Brain microvascular endothelial cell (primary cell): ENCODE measurements around the gene HLCS.

ENCODE experiments used
- DNase-seq: peaks from one replicate; pipeline ENCODE4 v3.0.0-alpha.2; 2020
- H3K27ac ChIP-seq: fragments of 250-450 bp; sonication (Bioruptor Pico); 2 replicates; pipeline ENCODE4 v1.5.1; 2020; ENCODE audit warnings: mild to moderate bottlenecking, moderate library complexity
- H3K27me3 ChIP-seq: fragments of 250-450 bp; sonication (Bioruptor Pico); replicated peaks from 2 replicates; pipeline ENCODE4 v1.5.1; 2020; ENCODE audit warnings: mild to moderate bottlenecking
- H3K36me3 ChIP-seq: fragments of 250-450 bp; sonication (Bioruptor Pico); replicated peaks from 2 replicates; pipeline ENCODE4 v1.5.1; 2020; ENCODE audit warnings: mild to moderate bottlenecking
- H3K4me3 ChIP-seq: 2 replicates; pipeline ENCODE4 v1.5.1; 2011; ENCODE audit warnings: low read depth, mild to moderate bottlenecking, control low read depth, low read length, moderate library complexity
- in situ Hi-C: cut with HindIII; loops from 2 replicates; pipeline ENCODE4 v1.10.0; 2017; ENCODE audit warnings: low sequenced_read_pairs, low pct_ligation_motif_present
- TF ChIP-seq, protein P1 (sequence below): IDR thresholded peaks from 2 replicates; pipeline ENCODE4 v1.5.1; 2011; ENCODE audit warnings: low read depth, mild to moderate bottlenecking, moderate library complexity, low read length, control low read depth, inconsistent platforms; ENCODE audit errors: missing control alignments

The HLCS gene

GRCh38 chr21:36863260-36863659 is 103.2 kb downstream of the HLCS start:
- Histone ChIP-seq H3K27me3 (no peaks in the 10 kb centered on the region), H3K27ac (no peak overlapping the region), H3K4me3 (no peak overlapping the region), H3K36me3 (no peaks in the 10 kb centered on the region)
- in situ Hi-C loops = no loop called here
- no peak for DNase-seq
- TF ChIP-seq, protein P1, sequence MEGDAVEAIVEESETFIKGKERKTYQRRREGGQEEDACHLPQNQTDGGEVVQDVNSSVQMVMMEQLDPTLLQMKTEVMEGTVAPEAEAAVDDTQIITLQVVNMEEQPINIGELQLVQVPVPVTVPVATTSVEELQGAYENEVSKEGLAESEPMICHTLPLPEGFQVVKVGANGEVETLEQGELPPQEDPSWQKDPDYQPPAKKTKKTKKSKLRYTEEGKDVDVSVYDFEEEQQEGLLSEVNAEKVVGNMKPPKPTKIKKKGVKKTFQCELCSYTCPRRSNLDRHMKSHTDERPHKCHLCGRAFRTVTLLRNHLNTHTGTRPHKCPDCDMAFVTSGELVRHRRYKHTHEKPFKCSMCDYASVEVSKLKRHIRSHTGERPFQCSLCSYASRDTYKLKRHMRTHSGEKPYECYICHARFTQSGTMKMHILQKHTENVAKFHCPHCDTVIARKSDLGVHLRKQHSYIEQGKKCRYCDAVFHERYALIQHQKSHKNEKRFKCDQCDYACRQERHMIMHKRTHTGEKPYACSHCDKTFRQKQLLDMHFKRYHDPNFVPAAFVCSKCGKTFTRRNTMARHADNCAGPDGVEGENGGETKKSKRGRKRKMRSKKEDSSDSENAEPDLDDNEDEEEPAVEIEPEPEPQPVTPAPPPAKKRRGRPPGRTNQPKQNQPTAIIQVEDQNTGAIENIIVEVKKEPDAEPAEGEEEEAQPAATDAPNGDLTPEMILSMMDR = no peak

GRCh38 chr21:36861595-36862323 is 104.7 kb downstream of the HLCS start:
- H3K4me3 ChIP-seq = no peak overlapping the region
- H3K27me3 ChIP-seq = no peaks in the 10 kb centered on the region
- in situ Hi-C loops = no loop called here
- TF ChIP-seq, protein P1 = no peak
- H3K27ac ChIP-seq = peak overlapping the region; percentile 72
- no peak for DNase-seq
- H3K36me3 ChIP-seq = no peaks in the 10 kb centered on the region

DNA sequence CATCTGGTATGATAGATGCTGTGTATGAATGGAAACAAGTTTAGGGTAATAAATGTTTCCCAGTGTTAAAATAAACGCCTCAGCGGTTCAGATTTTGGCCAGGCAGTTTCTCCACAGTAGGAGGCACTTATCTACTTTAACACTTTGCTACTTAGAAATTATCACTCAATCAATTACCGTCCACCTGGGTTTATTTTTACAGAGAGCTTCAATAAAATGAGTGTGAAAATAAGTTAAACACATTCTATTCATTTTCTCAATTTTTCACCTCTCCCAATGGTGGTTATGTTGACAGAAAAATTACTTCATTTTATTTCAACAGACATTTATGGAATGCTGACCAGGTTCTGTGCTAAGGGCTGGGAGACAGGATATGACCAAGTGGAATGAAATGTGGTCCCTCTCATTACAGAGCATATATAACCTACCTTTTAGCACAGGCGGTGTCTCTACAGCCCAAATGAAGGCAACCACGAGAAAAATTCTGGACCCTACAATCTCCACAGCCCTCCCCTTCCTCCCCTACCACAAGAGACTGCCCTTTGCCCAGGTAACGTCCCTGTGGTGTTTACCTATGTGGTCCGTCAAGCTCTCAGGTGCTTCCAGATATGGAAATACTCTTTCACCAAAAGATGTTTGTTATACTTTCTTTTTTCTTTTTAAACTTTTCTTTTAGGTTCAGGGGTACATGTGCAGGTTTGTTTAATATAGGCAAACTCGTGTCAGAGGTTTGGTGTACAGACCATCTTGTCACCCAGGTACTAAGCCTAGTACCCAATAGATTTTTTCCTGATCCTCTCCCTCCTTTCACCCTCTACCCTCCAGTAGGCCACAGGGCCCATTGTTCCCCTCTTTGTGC is 105.5 kb downstream of the HLCS start:
- Histone ChIP-seq H3K27me3 (no peaks in the 10 kb centered on the region), H3K27ac (peak overlapping the region; percentile 72), H3K36me3 (no peaks in the 10 kb centered on the region), H3K4me3 (no peak overlapping the region)
- in situ Hi-C loops = no loop called here
- peak; percentile 62 for DNase-seq
- TF ChIP-seq, protein P1 = no peak

- Histone ChIP-seq H3K27me3 (no peaks in the 10 kb centered on the region), H3K27ac (peak overlapping the region; percentile 72), H3K36me3 (no peaks in the 10 kb centered on the region), H3K4me3 (no peak overlapping the region)
- TF ChIP-seq, protein P1 = no peak
- in situ Hi-C loops = no loop called here
- DNase-seq = peak; percentile 49
Measured at GRCh38 chr21:36859744-36860501, 106.5 kb downstream of the HLCS start.

DNA sequence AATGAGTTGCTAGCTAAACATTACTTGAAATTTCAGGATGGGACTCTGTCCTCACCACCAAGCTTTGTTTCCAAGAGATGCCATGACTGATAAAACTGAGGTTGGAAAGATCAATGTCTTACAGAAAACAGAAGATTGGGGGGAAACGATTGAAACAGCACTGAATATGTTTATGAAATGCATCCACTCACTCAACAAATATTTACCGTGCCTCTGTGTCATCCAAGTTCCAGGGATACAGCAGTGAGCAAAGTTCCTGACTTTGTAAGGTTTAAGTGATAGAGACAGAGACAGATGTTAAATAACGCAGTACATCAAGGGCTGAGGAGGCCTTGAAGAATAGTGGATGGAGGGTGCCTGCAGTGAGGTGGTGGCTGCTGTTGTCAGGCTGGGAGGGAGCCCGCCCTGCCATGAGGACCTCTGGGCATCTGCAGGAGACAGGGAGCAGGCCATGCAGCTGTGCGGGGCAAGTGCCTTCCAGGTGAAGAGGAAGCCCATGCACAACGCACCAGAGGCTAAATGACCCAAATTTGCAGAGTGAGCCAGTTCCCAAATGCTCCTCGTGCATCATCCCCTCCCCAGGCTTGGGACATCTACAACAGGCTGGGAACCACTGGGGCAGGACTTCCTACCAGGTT is 108.0 kb downstream of the HLCS start:
- DNase-seq = no peak
- TF ChIP-seq, protein P1 = no peak
- Histone ChIP-seq H3K27me3 (no peaks in the 10 kb centered on the region), H3K27ac (no peak overlapping the region), H3K4me3 (no peak overlapping the region), H3K36me3 (no peaks in the 10 kb centered on the region)
- in situ Hi-C loops = no loop called here
